Coronary artery (tissue), 2 donors: ENCODE data around the gene LBX2.

Experiments used
- DNase-seq: peaks from one replicate; pipeline ENCODE4 v3.0.0-alpha.2; 2017; ENCODE audit warnings: low spot score
- H3K27ac ChIP-seq, 2 donors: fragments of 200-600 bp; sonication (generic); one replicate each; pipeline ENCODE4 v1.5.1; 2016 to 2019
- H3K4me3 ChIP-seq: fragments of 200-600 bp; sonication (generic); 2 replicates; pipeline ENCODE4 v1.5.1; 2016; ENCODE audit warnings: mild to moderate bottlenecking, moderate library complexity
- TF ChIP-seq, protein P1 (sequence below): fragments of 200-600 bp; sonication (generic); IDR thresholded peaks from one replicate; pipeline ENCODE4 v1.5.1; 2019; ENCODE audit warnings: antibody characterized with exemption

The LBX2 gene

DNA sequence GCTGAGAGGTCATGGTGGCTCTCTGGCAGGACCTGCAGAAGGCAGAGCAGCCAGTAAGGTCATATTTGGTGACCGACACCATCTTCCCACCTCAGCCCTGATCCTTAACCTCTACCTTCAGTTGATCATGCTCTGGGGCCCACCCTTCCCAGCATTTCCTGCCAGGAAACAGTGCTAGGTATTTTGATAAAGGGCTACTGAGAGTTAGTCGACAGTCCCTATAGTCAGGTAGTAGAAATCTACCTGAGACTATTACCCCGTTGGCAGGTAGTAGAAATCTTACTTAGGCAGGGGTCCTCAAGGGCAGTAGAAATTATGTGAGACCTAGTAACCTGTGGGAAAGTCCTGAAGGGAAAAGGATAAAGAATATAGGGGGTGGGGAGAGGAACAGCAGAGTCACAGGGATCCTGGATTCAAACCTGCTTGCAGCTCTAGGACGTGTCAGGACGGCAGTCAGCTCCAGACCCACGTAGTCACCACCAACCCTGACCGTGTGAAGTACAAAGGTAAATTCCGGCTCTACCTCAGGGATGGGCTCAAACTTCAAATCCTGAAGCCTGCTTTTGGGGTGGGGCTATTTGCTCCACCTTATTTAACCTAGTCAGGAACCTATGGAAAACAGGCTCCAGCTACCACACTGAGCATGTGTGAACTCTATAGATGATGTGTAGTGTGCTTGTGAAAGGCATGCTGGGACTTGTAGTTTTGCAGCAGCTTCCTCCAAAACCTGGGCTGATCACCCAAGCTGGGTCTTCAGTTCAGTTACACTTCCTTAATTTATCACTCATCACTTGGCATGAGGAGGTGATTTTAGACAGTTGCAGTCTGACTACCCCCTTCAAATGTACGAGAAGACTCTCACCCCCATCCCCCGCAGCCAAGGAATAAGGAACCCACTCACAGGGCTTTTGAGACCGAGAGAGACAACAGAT is 26.6 kb upstream of the LBX2 start, which contains the start of gene DQX1:
Gene DQX1, minus strand, starts transcription at position 515 of the 932 bp plus-strand sequence. Its CDS starts 502 bp downstream, at position 13.
- DNase-seq = no peak
- H3K4me3 ChIP-seq = no peak within 1 kb of the TSS
- H3K27ac ChIP-seq = no peak within 1 kb of the TSS
- TF ChIP-seq, protein P1, sequence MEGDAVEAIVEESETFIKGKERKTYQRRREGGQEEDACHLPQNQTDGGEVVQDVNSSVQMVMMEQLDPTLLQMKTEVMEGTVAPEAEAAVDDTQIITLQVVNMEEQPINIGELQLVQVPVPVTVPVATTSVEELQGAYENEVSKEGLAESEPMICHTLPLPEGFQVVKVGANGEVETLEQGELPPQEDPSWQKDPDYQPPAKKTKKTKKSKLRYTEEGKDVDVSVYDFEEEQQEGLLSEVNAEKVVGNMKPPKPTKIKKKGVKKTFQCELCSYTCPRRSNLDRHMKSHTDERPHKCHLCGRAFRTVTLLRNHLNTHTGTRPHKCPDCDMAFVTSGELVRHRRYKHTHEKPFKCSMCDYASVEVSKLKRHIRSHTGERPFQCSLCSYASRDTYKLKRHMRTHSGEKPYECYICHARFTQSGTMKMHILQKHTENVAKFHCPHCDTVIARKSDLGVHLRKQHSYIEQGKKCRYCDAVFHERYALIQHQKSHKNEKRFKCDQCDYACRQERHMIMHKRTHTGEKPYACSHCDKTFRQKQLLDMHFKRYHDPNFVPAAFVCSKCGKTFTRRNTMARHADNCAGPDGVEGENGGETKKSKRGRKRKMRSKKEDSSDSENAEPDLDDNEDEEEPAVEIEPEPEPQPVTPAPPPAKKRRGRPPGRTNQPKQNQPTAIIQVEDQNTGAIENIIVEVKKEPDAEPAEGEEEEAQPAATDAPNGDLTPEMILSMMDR = no peak

DNA sequence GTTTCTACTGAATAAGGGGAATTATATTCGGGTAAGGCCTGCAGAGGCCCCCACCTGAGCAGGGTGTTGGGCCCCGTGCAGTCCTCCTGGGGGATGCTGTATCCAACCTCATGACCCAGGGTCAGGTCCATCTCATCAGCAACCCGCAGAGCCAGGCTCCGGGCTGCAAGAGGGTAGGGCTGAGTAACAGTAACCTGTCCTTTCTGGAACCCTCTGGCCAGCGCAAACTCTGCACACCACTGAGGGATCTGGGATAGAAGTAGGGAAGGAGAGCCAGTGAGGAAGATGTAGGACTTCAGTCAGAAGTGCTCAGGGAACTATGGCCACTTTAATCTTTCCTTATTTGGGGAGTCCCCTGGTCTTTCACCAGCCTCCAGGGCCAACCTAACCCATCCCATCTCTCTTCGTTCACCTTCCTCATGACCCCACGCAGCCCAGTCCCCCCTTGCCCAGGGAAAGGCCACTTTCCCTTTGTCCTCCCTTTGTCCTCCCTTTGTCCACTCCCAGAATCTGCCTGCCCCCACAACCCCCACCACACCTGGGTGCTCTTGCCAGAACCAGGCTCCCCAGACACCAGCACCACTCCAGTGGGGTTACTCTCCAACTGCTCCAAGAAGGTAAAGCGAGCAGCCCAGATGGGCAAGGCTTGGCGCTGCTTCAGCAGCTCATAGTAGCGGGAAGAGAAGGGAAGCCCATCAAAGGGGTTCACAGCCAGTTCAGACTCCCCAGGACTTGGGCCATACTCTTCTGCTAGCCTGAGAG is 25.7 kb upstream of the LBX2 start:
- TF ChIP-seq, protein P1 = no peak
- no peak overlapping the region for H3K27ac ChIP-seq
- DNase-seq = no peak
- no peak overlapping the region for H3K4me3 ChIP-seq

DNA sequence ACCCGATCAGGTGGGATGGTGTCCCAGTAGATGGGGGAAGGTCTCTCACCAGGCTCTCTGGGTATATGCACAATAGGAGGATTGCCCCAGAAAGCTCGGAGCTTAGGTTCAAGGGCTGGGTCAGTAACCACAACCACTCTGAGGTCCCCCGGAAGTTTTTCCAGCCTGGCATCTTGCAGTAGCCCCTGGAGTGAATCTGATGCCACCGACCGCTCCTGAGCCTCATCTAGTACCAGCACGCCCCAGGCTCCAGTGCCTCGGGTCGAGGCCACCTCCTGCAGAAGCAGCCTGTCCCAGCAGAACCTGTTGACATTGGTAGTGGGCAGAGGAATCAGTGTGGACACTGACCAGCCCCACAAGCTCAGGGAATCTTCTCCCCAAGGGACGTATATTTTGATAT is 24.6 kb upstream of the LBX2 start:
- TF ChIP-seq, protein P1 = no peak
- DNase-seq = no peak

DNA sequence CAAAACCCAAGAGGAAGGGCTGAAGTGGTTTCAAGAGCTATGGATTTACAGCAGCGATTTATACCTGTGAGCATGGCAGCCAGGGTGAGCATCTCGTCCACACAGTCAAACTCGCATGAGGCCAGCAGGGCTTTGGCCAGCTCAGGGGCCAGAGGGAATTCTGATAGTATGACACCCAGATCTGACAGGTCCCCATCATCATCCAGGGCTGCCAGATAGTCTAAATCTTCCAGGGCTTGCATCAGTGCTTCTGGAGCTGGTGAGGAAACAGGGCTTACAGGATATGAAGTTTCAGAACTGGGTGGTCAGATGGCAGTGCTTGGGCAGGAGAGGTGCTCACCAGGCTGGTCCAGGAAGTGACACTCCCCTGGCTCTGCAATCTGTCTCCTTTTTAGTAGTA is 23.1 kb upstream of the LBX2 start:
- TF ChIP-seq, protein P1 = no peak
- DNase-seq = no peak
- Histone ChIP-seq H3K27ac (no peak overlapping the region), H3K4me3 (no peak overlapping the region)

More for the DNA sequence above, 24.6 kb upstream of the LBX2 start:
- no peak overlapping the region for H3K27ac ChIP-seq
- no peak overlapping the region for H3K4me3 ChIP-seq

DNA sequence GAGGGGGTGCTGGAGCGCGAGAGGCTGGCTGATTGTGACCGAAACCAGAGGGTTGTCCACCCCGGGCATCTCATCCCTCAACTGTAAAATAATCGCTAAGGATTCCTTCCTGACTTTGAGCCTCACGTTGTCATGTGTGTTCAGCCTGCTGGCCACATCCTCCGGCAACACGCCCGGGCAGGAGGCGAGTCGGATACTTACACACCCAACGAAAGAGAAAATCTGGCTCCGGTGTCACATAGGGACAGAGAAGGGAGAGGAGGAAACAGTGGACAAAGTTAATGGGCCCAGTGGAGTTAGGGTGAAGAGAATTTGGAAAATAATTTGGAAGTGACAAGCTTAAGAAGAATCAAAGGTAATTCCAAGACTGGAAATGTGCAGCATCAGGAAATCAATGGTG is 17.2 kb upstream of the LBX2 start:
- TF ChIP-seq, protein P1 = no peak
- peak overlapping the region; percentile 62 for H3K4me3 ChIP-seq
- DNase-seq = no peak
- H3K27ac ChIP-seq = no peak overlapping the region

DNA sequence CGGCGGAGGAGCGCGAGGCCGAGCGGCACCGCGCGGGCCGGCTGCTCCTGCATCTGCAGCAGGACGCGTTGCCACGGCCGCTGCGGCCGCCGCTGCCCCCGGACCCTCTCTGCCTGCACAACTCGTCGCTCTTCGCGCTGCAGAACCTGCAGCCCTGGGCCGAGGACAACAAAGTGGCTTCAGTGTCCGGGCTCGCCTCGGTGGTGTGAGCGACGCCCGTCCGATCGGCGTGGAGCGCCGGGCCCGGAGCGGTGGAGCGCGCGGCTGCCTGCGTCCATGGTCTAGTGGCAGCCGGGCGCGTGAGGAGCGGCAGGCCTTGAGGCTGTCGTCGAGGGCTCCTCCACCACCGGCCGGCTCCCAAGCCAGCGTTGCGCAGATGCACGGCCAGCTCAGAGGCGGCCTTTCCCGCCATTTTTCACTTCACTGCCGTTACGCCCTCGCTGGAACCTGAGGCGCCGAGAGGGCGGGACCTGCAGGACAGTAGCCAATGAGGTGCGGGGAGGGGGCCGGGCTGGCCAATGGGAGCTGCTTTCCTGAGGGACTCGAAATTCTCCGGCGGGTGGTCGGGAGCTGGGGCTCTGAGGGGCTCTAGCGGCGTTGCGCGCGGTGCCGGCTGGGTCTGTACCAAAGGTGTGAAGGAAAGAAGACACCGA is 16.7 kb upstream of the LBX2 start:
- TF ChIP-seq, protein P1 = no peak
- Histone ChIP-seq H3K27ac (no peak overlapping the region), H3K4me3 (peak overlapping the region; percentile 62)
- no peak for DNase-seq
